PC-3 (cell line): Measurements from ENCODE around the gene HIVEP3. TPM values are rescaled to one million over a fixed set of nuclear protein-coding genes. Genes with fewer than 3 reads are reported as not detected.

Experiments
- ATAC-seq: fragments of 200-7000 bp; cut with Tn5 transposase; 2 replicates; pipeline ENCODE4 v1.9.1; 2020; ENCODE audit warnings: mild to moderate bottlenecking, moderate library complexity
- BruUV-seq: library from RNA; stranded (reverse); fragments of 400-500 nt; replicated peaks from 2 replicates; lab custom pipeline; 2021; lab: Mats Ljungman, UMichigan
- CTCF ChIA-PET: fragments of 300-600 bp; sonication (Branson Sonifier 250); formaldehyde crosslinking; loops from one replicate; lab custom pipeline; 2022; ENCODE audit warnings: antibody characterized with exemption; lab: Charles Lee
- POLR2A ChIA-PET: fragments of 300-600 bp; sonication (Branson Sonifier 250); formaldehyde crosslinking; loops from one replicate; lab custom pipeline; 2022; ENCODE audit warnings: antibody characterized with exemption; ENCODE audit not compliant: unreplicated experiment; lab: Charles Lee
- DNase-seq: peaks from one replicate; pipeline ENCODE4 v3.0.0-alpha.2; 2015
- H2AFZ ChIP-seq: fragments of 300-600 bp; sonication (generic); 2 replicates; pipeline ENCODE4 v1.6.0; 2016; ENCODE audit warnings: antibody characterized with exemption, low read length
- H3F3A ChIP-seq: fragments of 300-600 bp; sonication (generic); one replicate; pipeline ENCODE4 v1.6.0; 2017; ENCODE audit warnings: antibody characterized with exemption, low read length, control low read depth, mild to moderate bottlenecking; ENCODE audit not compliant: unreplicated experiment
- H3K27ac ChIP-seq: fragments of 300-600 bp; sonication (generic); 2 replicates; pipeline ENCODE4 v1.5.1; 2016; ENCODE audit warnings: mild to moderate bottlenecking, low read length
- H3K27me3 ChIP-seq: fragments of 300-600 bp; sonication (generic); 2 replicates; pipeline ENCODE4 v1.6.1; 2016; ENCODE audit warnings: low read length, mixed read lengths
- H3K36me3 ChIP-seq: fragments of 300-600 bp; sonication (generic); 2 replicates; pipeline ENCODE4 v1.6.1; 2016; ENCODE audit warnings: low read depth, mixed run types, low read length, mixed read lengths
- H3K4me1 ChIP-seq: fragments of 300-600 bp; sonication (generic); 2 replicates; pipeline ENCODE4 v1.5.1; 2016; ENCODE audit warnings: low read length; ENCODE audit not compliant: insufficient read depth
- H3K4me2 ChIP-seq: fragments of 300-600 bp; sonication (generic); 2 replicates; pipeline ENCODE4 v1.6.0; 2016; ENCODE audit warnings: low read length
- H3K4me3 ChIP-seq: fragments of 300-600 bp; sonication (generic); 2 replicates; pipeline ENCODE4 v1.5.1; 2016; ENCODE audit warnings: mild to moderate bottlenecking, low read length, mixed read lengths
- H3K79me2 ChIP-seq: fragments of 300-600 bp; sonication (generic); 2 replicates; pipeline ENCODE4 v1.6.1; 2017; ENCODE audit warnings: low read length, mixed read lengths
- H3K9ac ChIP-seq: fragments of 300-600 bp; sonication (generic); 2 replicates; pipeline ENCODE4 v1.6.0; 2016; ENCODE audit warnings: mild to moderate bottlenecking, low read length
- H3K9me2 ChIP-seq: fragments of 300-600 bp; sonication (generic); replicated peaks from 2 replicates; pipeline ENCODE4 v1.6.1; 2016; ENCODE audit warnings: mixed run types, low read length, mixed read lengths
- H3K9me3 ChIP-seq: fragments of 300-600 bp; sonication (generic); 2 replicates; pipeline ENCODE4 v1.6.1; 2016; ENCODE audit warnings: low read length, mixed read lengths
- H4K20me1 ChIP-seq: fragments of 300-600 bp; sonication (generic); 2 replicates; pipeline ENCODE4 v1.6.1; 2016; ENCODE audit warnings: low read length, mixed read lengths
- EZH2 ChIP-seq: fragments of 300-600 bp; sonication (generic); IDR thresholded peaks from one replicate; pipeline ENCODE4 v1.6.1; 2017; ENCODE audit warnings: antibody characterized with exemption, mild to moderate bottlenecking, low read length; ENCODE audit not compliant: unreplicated experiment
- EZH2phosphoT487 ChIP-seq: fragments of 300-600 bp; sonication (generic); IDR thresholded peaks from 2 replicates; pipeline ENCODE4 v1.6.1; 2018; ENCODE audit warnings: mild to moderate bottlenecking, antibody characterized with exemption, low read length, borderline replicate concordance
- intact Hi-C: fragments of 100-400 bp; cut with micrococcal nuclease; formaldehyde crosslinking; loops from 2 replicates; pipeline ENCODE4 v1.9.0; 2023
- total RNA-seq: library from RNA; depleted of rRNA; stranded (reverse); fragments of >200 nt; gene quantifications from 2 replicates; pipeline ENCODE4 v1.2.3, GENCODE V29; 2014
- TF ChIP-seq, protein P1 (sequence below): fragments of 300-600 bp; sonication (generic); conservative IDR thresholded peaks from 2 replicates; pipeline ENCODE4 v1.5.1; 2017; ENCODE audit warnings: antibody characterized with exemption, low read depth, mild to moderate bottlenecking, low read length

Gene HIVEP3
- total RNA-seq, 1 experiment from 2014 or later, result 9.8 TPM

DNA sequence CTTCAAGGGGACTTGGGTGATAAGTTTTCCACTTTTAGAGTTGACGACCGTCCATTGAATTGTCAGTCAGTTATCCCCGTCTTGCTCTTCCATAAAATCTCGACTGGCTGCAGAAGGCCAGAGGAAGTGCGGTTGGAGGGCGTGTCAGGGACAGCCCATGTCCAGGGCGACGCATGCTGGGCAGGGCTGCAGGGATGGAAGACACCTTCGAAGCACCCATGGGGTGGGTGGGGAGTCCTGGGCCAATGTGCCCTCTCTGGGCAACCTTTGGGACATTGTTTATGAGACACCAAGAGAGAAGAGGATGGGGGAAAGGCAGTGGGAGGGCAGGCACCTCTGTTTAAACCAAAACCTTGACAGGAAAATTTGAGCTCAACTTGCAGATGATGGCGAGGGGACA lies 395.7 kb downstream of the HIVEP3 start:
- H3K9me2 ChIP-seq, result no peaks in the 10 kb centered on the region
- intact Hi-C loops, result no loop called here
- H3K4me3 ChIP-seq, result no peak overlapping the region
- ChIA-PET CTCF (no interaction called here), POLR2A (no interaction called here)
- H3K9me3 ChIP-seq, result no peaks in the 10 kb centered on the region
- no peaks in the 10 kb centered on the region for H3K4me1 ChIP-seq
- H3K9ac ChIP-seq, result no peak overlapping the region
- ATAC-seq (no peak), DNase-seq (no peak)
- no peaks in the 10 kb centered on the region for H3F3A ChIP-seq
- H3K79me2 ChIP-seq, result no peaks in the 10 kb centered on the region
- TF ChIP-seq, protein P1, sequence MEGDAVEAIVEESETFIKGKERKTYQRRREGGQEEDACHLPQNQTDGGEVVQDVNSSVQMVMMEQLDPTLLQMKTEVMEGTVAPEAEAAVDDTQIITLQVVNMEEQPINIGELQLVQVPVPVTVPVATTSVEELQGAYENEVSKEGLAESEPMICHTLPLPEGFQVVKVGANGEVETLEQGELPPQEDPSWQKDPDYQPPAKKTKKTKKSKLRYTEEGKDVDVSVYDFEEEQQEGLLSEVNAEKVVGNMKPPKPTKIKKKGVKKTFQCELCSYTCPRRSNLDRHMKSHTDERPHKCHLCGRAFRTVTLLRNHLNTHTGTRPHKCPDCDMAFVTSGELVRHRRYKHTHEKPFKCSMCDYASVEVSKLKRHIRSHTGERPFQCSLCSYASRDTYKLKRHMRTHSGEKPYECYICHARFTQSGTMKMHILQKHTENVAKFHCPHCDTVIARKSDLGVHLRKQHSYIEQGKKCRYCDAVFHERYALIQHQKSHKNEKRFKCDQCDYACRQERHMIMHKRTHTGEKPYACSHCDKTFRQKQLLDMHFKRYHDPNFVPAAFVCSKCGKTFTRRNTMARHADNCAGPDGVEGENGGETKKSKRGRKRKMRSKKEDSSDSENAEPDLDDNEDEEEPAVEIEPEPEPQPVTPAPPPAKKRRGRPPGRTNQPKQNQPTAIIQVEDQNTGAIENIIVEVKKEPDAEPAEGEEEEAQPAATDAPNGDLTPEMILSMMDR, result no peak
- no peak for TF ChIP-seq EZH2phosphoT487
- no peak for TF ChIP-seq EZH2
- H3K27ac ChIP-seq, result no peak overlapping the region
- no peaks in the 10 kb centered on the region for H3K36me3 ChIP-seq
- H3K4me2 ChIP-seq, result no peak overlapping the region
- H4K20me1 ChIP-seq, result no peaks in the 10 kb centered on the region
- BruUV-seq, result no TSS peak
- no peak overlapping the region for H2AFZ ChIP-seq
- no peaks in the 10 kb centered on the region for H3K27me3 ChIP-seq

DNA sequence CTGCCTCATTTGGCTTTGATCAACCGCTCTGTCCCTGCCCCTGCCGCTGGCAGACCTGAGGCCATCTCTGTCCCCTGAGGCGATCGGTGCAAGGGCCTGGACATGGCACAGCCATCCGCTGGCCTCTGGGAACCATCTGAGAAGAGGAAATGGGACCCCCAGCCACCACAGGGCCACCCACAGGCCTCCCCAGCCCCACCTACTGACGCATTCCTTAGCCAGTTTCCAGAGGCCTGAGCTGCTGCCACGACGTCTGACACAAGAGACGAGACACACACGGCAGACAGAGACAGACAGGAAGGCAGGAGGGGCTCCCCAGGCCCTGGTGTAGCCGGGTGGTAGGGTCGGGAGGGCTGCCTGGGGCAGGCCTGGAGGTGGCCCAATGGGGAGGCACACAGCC lies 397.0 kb downstream of the HIVEP3 start:
- H2AFZ ChIP-seq, result no peak overlapping the region
- no peak overlapping the region for H3K4me2 ChIP-seq
- H3K79me2 ChIP-seq, result no peaks in the 10 kb centered on the region
- no peak overlapping the region for H3K27ac ChIP-seq
- DNase-seq (no peak), ATAC-seq (no peak)
- intact Hi-C loops, result no loop called here
- no peaks in the 10 kb centered on the region for H4K20me1 ChIP-seq
- H3F3A ChIP-seq, result no peaks in the 10 kb centered on the region
- H3K36me3 ChIP-seq, result no peaks in the 10 kb centered on the region
- H3K27me3 ChIP-seq, result no peaks in the 10 kb centered on the region
- TF ChIP-seq, protein P1, result no peak
- TF ChIP-seq EZH2 (no peak), EZH2phosphoT487 (no peak)
- H3K9ac ChIP-seq, result no peak overlapping the region
- H3K4me1 ChIP-seq, result peaks cover 4% of the 10 kb centered on the region; the same call in 1 of the 2 replicates
- no TSS peak for BruUV-seq
- CTCF ChIA-PET, result no interaction called here
- H3K9me3 ChIP-seq, result no peaks in the 10 kb centered on the region
- H3K9me2 ChIP-seq, result no peaks in the 10 kb centered on the region
- POLR2A ChIA-PET, result no interaction called here
- no peak overlapping the region for H3K4me3 ChIP-seq

DNA sequence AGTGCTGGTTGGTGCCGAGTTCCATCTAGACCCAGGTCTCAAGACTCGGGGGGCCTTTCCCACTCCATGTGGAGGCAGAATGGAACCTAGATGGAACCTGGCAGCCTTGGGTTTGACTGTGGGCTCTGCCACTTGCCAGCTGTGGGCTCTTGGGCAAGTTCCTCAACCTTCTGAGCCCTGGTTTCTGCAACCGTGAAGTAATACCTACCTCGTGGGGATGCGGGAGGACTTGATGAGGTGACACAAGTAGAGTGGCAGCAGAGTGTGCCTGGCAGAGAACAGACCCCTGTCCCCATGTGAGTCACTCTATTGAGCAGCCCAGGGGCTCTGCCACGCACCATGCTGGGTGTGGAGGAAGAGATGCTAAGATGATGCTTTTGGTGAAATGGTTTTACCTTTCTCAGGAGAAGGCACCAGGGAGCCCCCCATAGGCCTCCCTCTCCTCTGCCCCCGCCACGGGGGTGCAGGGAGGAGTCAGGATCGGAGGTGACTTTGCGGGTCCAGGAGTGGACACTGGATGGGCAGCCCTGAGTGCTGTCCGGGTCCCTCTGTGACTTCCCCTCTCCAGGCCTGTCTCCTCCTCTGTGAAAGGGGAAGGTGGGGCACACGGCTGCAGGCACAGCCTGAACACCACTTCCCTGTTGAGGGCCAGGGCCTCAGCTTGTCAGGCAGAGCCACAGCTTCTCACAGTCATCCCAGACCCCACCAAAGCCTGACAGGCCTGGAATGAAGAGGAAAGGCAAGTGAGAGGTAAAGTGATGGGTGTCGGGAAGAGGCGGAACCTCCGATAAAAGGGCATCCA lies 397.6 kb downstream of the HIVEP3 start:
- CTCF ChIA-PET, result no interaction called here
- H3K9me3 ChIP-seq, result no peaks in the 10 kb centered on the region

More for the DNA sequence above, 397.6 kb downstream of the HIVEP3 start:
- DNase-seq (no peak), ATAC-seq (no peak)
- H2AFZ ChIP-seq, result no peak overlapping the region
- no peak overlapping the region for H3K9ac ChIP-seq
- H3F3A ChIP-seq, result no peaks in the 10 kb centered on the region
- H3K4me1 ChIP-seq, result peaks cover 10% of the 10 kb centered on the region; the same call in 1 of the 2 replicates
- no peaks in the 10 kb centered on the region for H3K79me2 ChIP-seq
- intact Hi-C loops, result no loop called here
- TF ChIP-seq EZH2phosphoT487, result no peak
- TF ChIP-seq, protein P1, result no peak
- no peak for TF ChIP-seq EZH2
- H3K27me3 ChIP-seq, result no peaks in the 10 kb centered on the region
- no peak overlapping the region for H3K4me2 ChIP-seq
- H3K4me3 ChIP-seq, result no peak overlapping the region
- H3K36me3 ChIP-seq, result no peaks in the 10 kb centered on the region
- BruUV-seq, result no TSS peak
- no peak overlapping the region for H3K27ac ChIP-seq
- H3K9me2 ChIP-seq, result no peaks in the 10 kb centered on the region
- H4K20me1 ChIP-seq, result no peaks in the 10 kb centered on the region
- POLR2A ChIA-PET, result no interaction called here
